Neural cell (in vitro differentiated cells): Measurements from ENCODE around the gene LRMDA. TPM values are rescaled to one million over a fixed set of nuclear protein-coding genes. Genes with fewer than 3 reads are reported as not detected.

Experiments
- H2AFZ ChIP-seq: fragments of 200-600, 300-800 bp; sonication (generic), shearing (Covaris generic); 2 replicates; pipeline ENCODE4 v1.6.0; 2014; ENCODE audit warnings: low read depth, mild to moderate bottlenecking, antibody characterized with exemption, low read length, moderate library complexity
- H3F3A ChIP-seq: fragments of 200-600 bp; shearing (Covaris generic); 2 replicates; pipeline ENCODE4 v1.6.1; 2016; ENCODE audit warnings: mild to moderate bottlenecking, moderate library complexity, mixed read lengths, antibody characterized with exemption, low read length; ENCODE audit not compliant: insufficient read depth, poor library complexity, severe bottlenecking
- H3K27ac ChIP-seq: fragments of 200-600, 300-800 bp; sonication (generic), shearing (Covaris generic); 2 replicates; pipeline ENCODE4 v1.5.1; 2014; ENCODE audit warnings: mild to moderate bottlenecking, low read length, moderate library complexity
- H3K27me3 ChIP-seq: fragments of 300-800, 200-600 bp; sonication (generic), shearing (Covaris generic); 2 replicates; pipeline ENCODE4 v1.6.0; 2014; ENCODE audit warnings: mild to moderate bottlenecking, low read depth, low read length, moderate library complexity; ENCODE audit not compliant: insufficient read depth
- H3K36me3 ChIP-seq: fragments of 300-800, 200-600 bp; sonication (generic), shearing (Covaris generic); 2 replicates; pipeline ENCODE4 v1.5.1; 2014; ENCODE audit warnings: mild to moderate bottlenecking, antibody characterized with exemption, low read length, moderate library complexity; ENCODE audit not compliant: insufficient read depth
- H3K4me2 ChIP-seq: fragments of 300-800, 200-600 bp; sonication (generic), shearing (Covaris generic); 2 replicates; pipeline ENCODE4 v1.6.0; 2014; ENCODE audit warnings: mild to moderate bottlenecking, low read length
- H3K4me3 ChIP-seq: fragments of 300-800, 200-600 bp; sonication (generic), shearing (Covaris generic); 2 replicates; pipeline ENCODE4 v1.5.1; 2014; ENCODE audit warnings: mild to moderate bottlenecking, low read length, moderate library complexity
- H3K79me2 ChIP-seq: fragments of 200-600 bp; shearing (Covaris generic); replicated peaks from 2 replicates; pipeline ENCODE4 v1.6.0; 2014; ENCODE audit warnings: mild to moderate bottlenecking, low read length, moderate library complexity; ENCODE audit not compliant: insufficient read depth
- H3K9ac ChIP-seq: fragments of 300-800, 200-600 bp; sonication (generic), shearing (Covaris generic); 2 replicates; pipeline ENCODE4 v1.6.1; 2016; ENCODE audit warnings: mild to moderate bottlenecking, low read length, mixed read lengths
- H3K9me2 ChIP-seq: fragments of 200-600 bp; shearing (Covaris generic); 2 replicates; pipeline ENCODE4 v1.6.1; 2016; ENCODE audit warnings: mild to moderate bottlenecking, low read length, mixed read lengths; ENCODE audit not compliant: insufficient read depth
- H3K9me3 ChIP-seq: fragments of 200-600, 300-800 bp; sonication (generic), shearing (Covaris generic); 2 replicates; pipeline ENCODE4 v1.6.1; 2016; ENCODE audit warnings: mild to moderate bottlenecking, mixed run types, low read length, moderate library complexity, mixed read lengths
- H4K20me1 ChIP-seq: fragments of 200-600 bp; shearing (Covaris generic); 2 replicates; pipeline ENCODE4 v1.6.1; 2016; ENCODE audit warnings: mild to moderate bottlenecking, mixed run types; ENCODE audit not compliant: insufficient read depth
- CTCF ChIP-seq: fragments of 450-650 bp; IDR thresholded peaks from 2 replicates; pipeline ENCODE4 v1.5.1; 2014; ENCODE audit warnings: antibody characterized with exemption, mild to moderate bottlenecking, moderate library complexity; ENCODE audit not compliant: poor library complexity, severe bottlenecking
- EP300 ChIP-seq: fragments of 450-650 bp; conservative IDR thresholded peaks from 2 replicates; pipeline ENCODE4 v1.6.1; 2014; ENCODE audit warnings: antibody characterized with exemption, mild to moderate bottlenecking, moderate library complexity; ENCODE audit not compliant: poor library complexity, severe bottlenecking
- EZH2 ChIP-seq: fragments of 200-600, 300-800 bp; shearing (Covaris generic), sonication (generic); IDR thresholded peaks from 2 replicates; pipeline ENCODE4 v1.6.1; 2014; ENCODE audit warnings: antibody characterized with exemption, low read length, borderline replicate concordance, mild to moderate bottlenecking; ENCODE audit not compliant: insufficient read depth, poor library complexity, severe bottlenecking
- MXI1 ChIP-seq: fragments of 450-650 bp; conservative IDR thresholded peaks from 2 replicates; pipeline ENCODE4 v1.6.1; 2014; ENCODE audit warnings: antibody characterized with exemption, mild to moderate bottlenecking; ENCODE audit not compliant: poor library complexity, severe bottlenecking
- POLR2AphosphoS5 ChIP-seq: IDR thresholded peaks from 2 replicates; pipeline ENCODE4 v1.6.1; 2012
- RAD21 ChIP-seq: fragments of 450-650 bp; conservative IDR thresholded peaks from 2 replicates; pipeline ENCODE4 v1.6.1; 2014; ENCODE audit warnings: antibody characterized with exemption, mild to moderate bottlenecking, moderate library complexity
- REST ChIP-seq: IDR thresholded peaks from 2 replicates; pipeline ENCODE4 v1.6.1; 2012; ENCODE audit warnings: borderline replicate concordance
- SMC3 ChIP-seq: fragments of 450-650 bp; conservative IDR thresholded peaks from 2 replicates; pipeline ENCODE4 v1.6.1; 2014; ENCODE audit warnings: antibody characterized with exemption, mild to moderate bottlenecking, moderate library complexity; ENCODE audit not compliant: poor library complexity
- TAF1 ChIP-seq: IDR thresholded peaks from 2 replicates; pipeline ENCODE4 v1.6.1; 2012; ENCODE audit warnings: low read depth
- polyA plus RNA-seq: library from polyadenylated mRNA; depleted of rRNA; stranded (reverse); fragments of >200 nt; gene quantifications from 2 replicates; pipeline ENCODE4 v1.2.3, GENCODE V29; 2014

Gene LRMDA
- polyA plus RNA-seq, 1 donor from 2014 or later = 5.6 TPM

GRCh38 chr10:75633568-75633967 lies 202.1 kb downstream of the LRMDA start:
- no peaks in the 10 kb centered on the region for H3F3A ChIP-seq
- H2AFZ ChIP-seq = no peak overlapping the region
- TF ChIP-seq TAF1 = no peak
- no peak for TF ChIP-seq POLR2AphosphoS5
- no peak for TF ChIP-seq MXI1
- TF ChIP-seq EZH2 = no peak
- TF ChIP-seq SMC3 = no peak
- TF ChIP-seq CTCF = no peak
- TF ChIP-seq RAD21 = no peak
- TF ChIP-seq REST = no peak
- no peak for TF ChIP-seq EP300
- no peaks in the 10 kb centered on the region for H3K9me3 ChIP-seq
- H3K9ac ChIP-seq = no peak overlapping the region
- no peaks in the 10 kb centered on the region for H4K20me1 ChIP-seq
- H3K4me2 ChIP-seq = no peak overlapping the region
- H3K36me3 ChIP-seq = no peaks in the 10 kb centered on the region
- H3K27ac ChIP-seq = no peak overlapping the region
- H3K4me3 ChIP-seq = no peak overlapping the region
- H3K27me3 ChIP-seq = no peaks in the 10 kb centered on the region
- H3K9me2 ChIP-seq = no peaks in the 10 kb centered on the region
- H3K79me2 ChIP-seq = no peaks in the 10 kb centered on the region

GRCh38 chr10:75634947-75635346 lies 203.5 kb downstream of the LRMDA start:
- Histone ChIP-seq H3K36me3 (no peaks in the 10 kb centered on the region), H3K9ac (no peak overlapping the region), H3K79me2 (no peaks in the 10 kb centered on the region), H2AFZ (no peak overlapping the region), H4K20me1 (no peaks in the 10 kb centered on the region), H3K27me3 (no peaks in the 10 kb centered on the region), H3F3A (no peaks in the 10 kb centered on the region), H3K4me3 (no peak overlapping the region), H3K9me2 (no peaks in the 10 kb centered on the region), H3K4me2 (no peak overlapping the region), H3K27ac (no peak overlapping the region), H3K9me3 (no peaks in the 10 kb centered on the region)
- TF ChIP-seq REST = no peak
- TF ChIP-seq SMC3 = no peak
- no peak for TF ChIP-seq POLR2AphosphoS5
- no peak for TF ChIP-seq MXI1
- TF ChIP-seq EZH2 = no peak
- TF ChIP-seq RAD21 = no peak
